ENCODE results near the gene ARPC5L.
"Not testable (repeated sequence)": the region's sequence is repeated elsewhere in the genome, so short reads cannot be mapped to it uniquely, and the experiment has no call there.

ARPC5L gene

GRCh38 chr9:124830593-124830992, 31.3 kb upstream of the ARPC5L start:
- ChIA-PET CTCF (interaction anchor here (1.0 to 42.1 kb wide), 4 partner anchors 8 to 55 kb away, joined by 3 to 2098 read pairs (median 144); partner anchors contain the start of genes NR6A1, OLFML2A and WDR38), POLR2A (no interaction called here)
- no peak overlapping the region for H3K4me3 ChIP-seq (ENCODE audit: low read depth, low read length)
- DNase-seq (ENCODE audit: low read depth, low spot score), result no peak
- no peak for TF ChIP-seq CTCF (IDR thresholded peaks at IDR 0.05; ENCODE audit: insufficient read depth, low read length, missing control alignments)

- POLR2A ChIA-PET, result interaction anchor here (1.2 kb wide), 1 partner anchor 8 kb away, joined by 3 read pairs; no protein-coding TSS in a partner anchor
- no peak for DNase-seq (ENCODE audit: low read depth, low spot score)
- H3K4me3 ChIP-seq (ENCODE audit: low read depth, low read length), result no peak overlapping the region
- CTCF ChIA-PET, result interaction anchor here (0.8 to 42.1 kb wide), 4 partner anchors 18 to 56 kb away, joined by 3 to 2098 read pairs (median 140); partner anchors contain the start of genes NR6A1, OLFML2A and WDR38
- no peak for TF ChIP-seq CTCF (IDR thresholded peaks at IDR 0.05; ENCODE audit: insufficient read depth, low read length, missing control alignments)
These were observed 30.1 kb upstream of the ARPC5L start for GRCh38 chr9:124831642-124832364.

GRCh38 chr9:124834591-124834990, 27.3 kb upstream of the ARPC5L start:
- DNase-seq (ENCODE audit: low read depth, low spot score), result no peak
- ChIA-PET POLR2A (interaction anchor here (1.2 kb wide), 1 partner anchor 55 kb away, joined by 3 read pairs; no protein-coding TSS in a partner anchor), CTCF (interaction anchor here (17.5 to 42.1 kb wide), 2 partner anchors 17 to 59 kb away, joined by 276 to 2098 read pairs; partner anchors contain the start of genes NR6A1, OLFML2A and WDR38)
- TF ChIP-seq CTCF (IDR thresholded peaks at IDR 0.05; ENCODE audit: insufficient read depth, low read length, missing control alignments), result no peak
- H3K4me3 ChIP-seq (ENCODE audit: low read depth, low read length), result no peak overlapping the region

GRCh38 chr9:124835026-124835557, 26.8 kb upstream of the ARPC5L start:
- DNase-seq (ENCODE audit: low read depth, low spot score), result no peak
- TF ChIP-seq CTCF (IDR thresholded peaks at IDR 0.05; ENCODE audit: insufficient read depth, low read length, missing control alignments), result no peak
- no peak overlapping the region for H3K4me3 ChIP-seq (ENCODE audit: low read depth, low read length)
- POLR2A ChIA-PET, result no interaction called here
- CTCF ChIA-PET, result interaction anchor here (17.5 to 42.1 kb wide), 2 partner anchors 16 to 59 kb away, joined by 276 to 2098 read pairs; partner anchors contain the start of genes NR6A1, OLFML2A and WDR38

GRCh38 chr9:124838132-124838531, 23.8 kb upstream of the ARPC5L start:
- not testable (repeated sequence) for DNase-seq (ENCODE audit: low read depth, low spot score); H3K4me3 ChIP-seq (ENCODE audit: low read depth, low read length)
- CTCF ChIA-PET, result interaction anchor here (0.6 to 42.1 kb wide), 6 partner anchors 13 to 553 kb away, joined by 3 to 2098 read pairs (median 6); partner anchors contain the start of genes NR6A1, OLFML2A and WDR38
- POLR2A ChIA-PET, result interaction anchor here (0.6 to 1.1 kb wide), 2 partner anchors 23 to 278 kb away, joined by 3 read pairs; no protein-coding TSS in a partner anchor

- not testable (repeated sequence) for H3K4me3 ChIP-seq (ENCODE audit: low read depth, low read length); DNase-seq (ENCODE audit: low read depth, low spot score)
- POLR2A ChIA-PET, result interaction anchor here (1.1 kb wide), 1 partner anchor 23 kb away, joined by 3 read pairs; no protein-coding TSS in a partner anchor
- CTCF ChIA-PET, result interaction anchor here (0.6 to 42.1 kb wide), 11 partner anchors 9 to 553 kb away, joined by 3 to 2098 read pairs (median 9); partner anchors contain the start of genes NR6A1, OLFML2A and WDR38
These were observed 23.2 kb upstream of the ARPC5L start for GRCh38 chr9:124838567-124839275.
